SK-N-SH (cell line): ENCODE data around the gene LIPA.

Experiments
- GABPA ChIP-seq: IDR thresholded peaks from 2 replicates; pipeline ENCODE4 v1.4.0; 2012; ENCODE audit warnings: low read depth, mild to moderate bottlenecking
- GATA2 ChIP-seq: sonication (generic); formaldehyde crosslinking; IDR thresholded peaks from 2 replicates; pipeline ENCODE4 v1.5.0; 2020; ENCODE audit warnings: mild to moderate bottlenecking, missing genetic modification reagents
- REST ChIP-seq: IDR thresholded peaks from 2 replicates; pipeline ENCODE4 v1.6.1; 2012; ENCODE audit warnings: mild to moderate bottlenecking, low read depth, low read length, moderate library complexity
- TF ChIP-seq, protein P1 (sequence below): fragments of 200-600 bp; sonication (generic); IDR thresholded peaks from 2 replicates; pipeline ENCODE4 v1.6.1; 2017; ENCODE audit warnings: antibody characterized with exemption, mild to moderate bottlenecking, moderate library complexity

GRCh38 chr10:89241026-89241425 is 10.5 kb downstream of the LIPA start:
- TF ChIP-seq REST (no peak), GABPA (no peak), GATA2 (CRISPR knock-in tag) (no peak)
- TF ChIP-seq, protein P1, sequence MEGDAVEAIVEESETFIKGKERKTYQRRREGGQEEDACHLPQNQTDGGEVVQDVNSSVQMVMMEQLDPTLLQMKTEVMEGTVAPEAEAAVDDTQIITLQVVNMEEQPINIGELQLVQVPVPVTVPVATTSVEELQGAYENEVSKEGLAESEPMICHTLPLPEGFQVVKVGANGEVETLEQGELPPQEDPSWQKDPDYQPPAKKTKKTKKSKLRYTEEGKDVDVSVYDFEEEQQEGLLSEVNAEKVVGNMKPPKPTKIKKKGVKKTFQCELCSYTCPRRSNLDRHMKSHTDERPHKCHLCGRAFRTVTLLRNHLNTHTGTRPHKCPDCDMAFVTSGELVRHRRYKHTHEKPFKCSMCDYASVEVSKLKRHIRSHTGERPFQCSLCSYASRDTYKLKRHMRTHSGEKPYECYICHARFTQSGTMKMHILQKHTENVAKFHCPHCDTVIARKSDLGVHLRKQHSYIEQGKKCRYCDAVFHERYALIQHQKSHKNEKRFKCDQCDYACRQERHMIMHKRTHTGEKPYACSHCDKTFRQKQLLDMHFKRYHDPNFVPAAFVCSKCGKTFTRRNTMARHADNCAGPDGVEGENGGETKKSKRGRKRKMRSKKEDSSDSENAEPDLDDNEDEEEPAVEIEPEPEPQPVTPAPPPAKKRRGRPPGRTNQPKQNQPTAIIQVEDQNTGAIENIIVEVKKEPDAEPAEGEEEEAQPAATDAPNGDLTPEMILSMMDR: no peak
